HepG2 (cell line): ENCODE data around the gene SLC9B2. TPM values are rescaled to one million over a fixed set of nuclear protein-coding genes. Genes with fewer than 3 reads are reported as not detected.
A peak's percentile ranks its signal among the peaks of the same experiment; 100 is the strongest.

Experiments
- ATAC-seq: fragments of 200-7000 bp; cut with Tn5 transposase; 3 replicates; pipeline ENCODE4 v1.9.1; 2020; ENCODE audit warnings: mild to moderate bottlenecking, moderate library complexity
- BruUV-seq: library from RNA; stranded (reverse); fragments of 400-500 nt; replicated peaks from 2 replicates; lab custom pipeline; 2021; lab: Mats Ljungman, UMichigan
- CTCF ChIA-PET: fragments of 300-600 bp; formaldehyde crosslinking; extraction: SDS; loops from one replicate; lab custom pipeline; 2021; ENCODE audit warnings: low total read pairs, inconsistent platforms, low intra/inter-chr PET ratio; lab: Yijun Ruan, JAX
- POLR2A ChIA-PET: fragments of 350-600 bp; sonication (Branson Sonifier 250); formaldehyde crosslinking; loops from one replicate; lab custom pipeline; 2020; ENCODE audit warnings: antibody characterized with exemption, inconsistent platforms; lab: Yijun Ruan, JAX
- DNase-seq: peaks from one replicate; pipeline ENCODE4 v3.0.0-alpha.2; 2015; ENCODE audit warnings: low spot score
- FAIRE-seq: peaks from 3 replicates; lab custom pipeline; 2011; peaks lifted over from hg19 to GRCh38; lab: Jason Lieb, UNC
- H2AFZ ChIP-seq: one replicate; pipeline ENCODE4 v1.6.1; 2011; ENCODE audit warnings: low read length, inconsistent platforms
- H3K27ac ChIP-seq: fragments of 300-600 bp; 3 replicates; pipeline ENCODE4 v1.8.0; 2011; ENCODE audit warnings: mixed run types, mild to moderate bottlenecking, mixed read lengths, low read length, inconsistent platforms; ENCODE audit not compliant: insufficient read depth; ENCODE audit errors: extremely low read length
- H3K27me3 ChIP-seq, 2 experiments: fragments of 200-600 bp in 1 of 2; 2 replicates in 1 of 2; 3 replicates in 1 of 2; pipeline versions ENCODE4 v1.6.0 to v1.8.0; 2011; ENCODE audit warnings: low read length in 2 of 2, mild to moderate bottlenecking in 2 of 2, moderate library complexity in 2 of 2, inconsistent platforms in 1 of 2; ENCODE audit not compliant: insufficient read depth in 2 of 2, control insufficient read depth in 1 of 2
- H3K36me3 ChIP-seq, 2 experiments: fragments of 200-600 bp in 1 of 2; replicated peaks in 1 of 2; 2 replicates in 1 of 2; 3 replicates in 1 of 2; pipeline versions ENCODE4 v1.5.1 to v1.8.0; 2011; ENCODE audit warnings: low read length in 2 of 2, inconsistent platforms in 1 of 2; ENCODE audit not compliant: insufficient read depth in 2 of 2, control insufficient read depth in 1 of 2
- H3K4me1 ChIP-seq: 2 replicates; pipeline ENCODE4 v1.5.1; 2012; ENCODE audit warnings: low read length, inconsistent platforms; ENCODE audit not compliant: insufficient read depth
- H3K4me2 ChIP-seq: 2 replicates; pipeline ENCODE4 v1.6.0; 2011; ENCODE audit warnings: low read depth, low read length, inconsistent platforms
- H3K4me3 ChIP-seq, 3 experiments: fragments of 200-600 bp in 1 of 3; sonication (generic), shearing (Covaris generic) in 1 of 3; replicated peaks in 1 of 3; 2 replicates each; pipeline ENCODE4 v1.5.1; 2011 to 2016; ENCODE audit warnings: low read length in 3 of 3, inconsistent platforms in 2 of 3, low read depth in 2 of 3, mild to moderate bottlenecking in 2 of 3, control low read depth in 1 of 3, mixed read lengths in 1 of 3; ENCODE audit not compliant: insufficient read depth in 1 of 3
- H3K79me2 ChIP-seq: one replicate; pipeline ENCODE4 v1.6.1; 2011; ENCODE audit warnings: low read length, inconsistent platforms; ENCODE audit not compliant: insufficient read depth
- H3K9ac ChIP-seq: 2 replicates; pipeline ENCODE4 v1.6.0; 2011; ENCODE audit warnings: mild to moderate bottlenecking, low read depth, low read length, inconsistent platforms; ENCODE audit not compliant: insufficient read depth
- H3K9me3 ChIP-seq: 2 replicates; pipeline ENCODE4 v1.5.1; 2012; ENCODE audit warnings: mild to moderate bottlenecking, low read length
- H4K20me1 ChIP-seq: 2 replicates; pipeline ENCODE4 v1.6.0; 2011; ENCODE audit warnings: inconsistent platforms, mild to moderate bottlenecking, low read length, moderate library complexity; ENCODE audit not compliant: insufficient read depth
- ARID2 ChIP-seq: sonication (generic); formaldehyde crosslinking; IDR thresholded peaks from 2 replicates; pipeline ENCODE4 v1.8.1; 2022; ENCODE audit warnings: mild to moderate bottlenecking, missing genetic modification reagents, borderline replicate concordance
- ATF4 ChIP-seq, 2 experiments: fragments of 450-650 bp in 1 of 2; sonication (generic) in 1 of 2; formaldehyde crosslinking; IDR thresholded peaks; 2 replicates each; pipeline versions ENCODE4 v1.5.0 to v1.8.0; 2020 to 2022; ENCODE audit warnings: mild to moderate bottlenecking in 1 of 2, missing genetic modification reagents in 1 of 2
- ATF5 ChIP-seq: sonication (generic); formaldehyde crosslinking; IDR thresholded peaks from 2 replicates; pipeline ENCODE4 v1.4.0; 2020; ENCODE audit warnings: mild to moderate bottlenecking, low read depth, missing genetic modification reagents
- CEBPG ChIP-seq: IDR thresholded peaks from 2 replicates; pipeline ENCODE4 v1.6.1; 2016
- MAFF ChIP-seq: IDR thresholded peaks from 2 replicates; pipeline ENCODE4 v1.6.1; 2011; ENCODE audit warnings: low read depth, low read length, improper control_type of control experiment
- MAFK ChIP-seq, 2 experiments: IDR thresholded peaks in 1 of 2; conservative IDR thresholded peaks in 1 of 2; 2 replicates each; pipeline ENCODE4 v1.6.1; 2011; ENCODE audit warnings: improper control_type of control experiment in 2 of 2, low read length in 2 of 2
- MIER3 ChIP-seq: IDR thresholded peaks from 2 replicates; pipeline ENCODE4 v1.6.1; 2016; ENCODE audit warnings: missing compliant biosample characterization, borderline replicate concordance
- MTERF4 ChIP-seq: sonication (generic); formaldehyde crosslinking; IDR thresholded peaks from 2 replicates; pipeline ENCODE4 v1.8.0; 2023; ENCODE audit warnings: mild to moderate bottlenecking, missing genetic modification reagents
- MZF1 ChIP-seq: sonication (generic); formaldehyde crosslinking; IDR thresholded peaks from 2 replicates; pipeline ENCODE4 v1.8.1; 2023; ENCODE audit warnings: mild to moderate bottlenecking, missing genetic modification reagents, borderline replicate concordance
- SIX1 ChIP-seq: sonication (generic); formaldehyde crosslinking; IDR thresholded peaks from 2 replicates; pipeline ENCODE4 v1.4.0; 2020; ENCODE audit warnings: missing genetic modification reagents, borderline replicate concordance
- ZNF335 ChIP-seq: sonication (generic); formaldehyde crosslinking; IDR thresholded peaks from 2 replicates; pipeline ENCODE4 v1.4.0; 2020; ENCODE audit warnings: missing genetic modification reagents
- ZNF549 ChIP-seq: sonication (generic); formaldehyde crosslinking; IDR thresholded peaks from 2 replicates; pipeline ENCODE4 v1.5.0; 2020; ENCODE audit warnings: missing genetic modification reagents
- ZNF646 ChIP-seq: sonication (generic); formaldehyde crosslinking; IDR thresholded peaks from 2 replicates; pipeline ENCODE4 v1.9.0; 2021; ENCODE audit warnings: mild to moderate bottlenecking, missing genetic modification reagents
- ZNF678 ChIP-seq: sonication (generic); formaldehyde crosslinking; IDR thresholded peaks from 2 replicates; pipeline ENCODE4 v1.4.0; 2020; ENCODE audit warnings: mild to moderate bottlenecking, missing genetic modification reagents
- ZNF7 ChIP-seq: IDR thresholded peaks from 2 replicates; pipeline ENCODE4 v1.6.1; 2016; ENCODE audit warnings: missing biosample characterization, missing genetic modification reagents
- ZZZ3 ChIP-seq: sonication (generic); formaldehyde crosslinking; IDR thresholded peaks from 2 replicates; pipeline ENCODE4 v1.4.0; 2020; ENCODE audit warnings: missing genetic modification reagents, mild to moderate bottlenecking, borderline replicate concordance
- WGBS: methylation state at CpG from one replicate; pipeline ENCODE4 v1.1.6; 2017; ENCODE audit warnings: low lambda C conversion rate; 5-methylcytosine and 5-hydroxymethylcytosine counted together
- in situ Hi-C: cut with HindIII; loops from 2 replicates; pipeline ENCODE4 v1.10.0; 2017; ENCODE audit warnings: low pct_unique_long_range_greater_than_20kb; ENCODE audit not compliant: extremely low pct_ligation_motif_present
- intact Hi-C: fragments of 100-400 bp; cut with micrococcal nuclease; formaldehyde crosslinking; loops from one replicate; pipeline ENCODE4 v1.10.0; 2022; ENCODE audit not compliant: unreplicated experiment
- polyA plus RNA-seq, 8 experiments: library from polyadenylated mRNA; depleted of rRNA in 3 of 8; stranded (reverse) in 7 of 8; unstranded in 1 of 8; fragments of >200 nt; fragmentation: Illumina TruSeq in 4 of 8; extraction: Trizol in 4 of 8; gene quantifications; 2 replicates each; pipeline versions ENCODE4 v1.2.1 to v1.2.3, GENCODE V29; 2011 to 2016; ENCODE audit warnings: low read depth in 4 of 8, missing spikeins in 1 of 8, mixed read lengths in 1 of 8; ENCODE audit not compliant: insufficient read depth in 1 of 8
- total RNA-seq, 5 experiments: library from RNA; depleted of rRNA; stranded (reverse); fragments of >200 nt; fragmentation: Illumina TruSeq; extraction: Trizol; gene quantifications; 2 replicates each; pipeline ENCODE4 v1.2.3, GENCODE V29; 2016; ENCODE audit warnings: low read depth in 1 of 5

Gene SLC9B2
- total and polyA plus RNA-seq, 2 of the 13 experiments (the other 11 are each of a cell fraction or from before 2014, with no cell fraction given), result 23.5 to 38.5 TPM

GRCh38 chr4:103024996-103025395, 51.6 kb downstream of the SLC9B2 start:
- intact Hi-C loops, result no loop called here
- Histone ChIP-seq H3K4me3 (no peak overlapping the region), H3K27me3 (no peaks in the 10 kb centered on the region), H3K36me3 (peaks cover 1 to 19% of the 10 kb centered on the region in 2 experiments; a peak in 3 of 5 replicates), H3K9ac (no peak overlapping the region), H3K4me1 (no peaks in the 10 kb centered on the region), H3K27ac (no peak overlapping the region), H4K20me1 (no peaks in the 10 kb centered on the region), H3K79me2 (no peaks in the 10 kb centered on the region), H3K4me2 (no peak overlapping the region), H2AFZ (no peak overlapping the region), H3K9me3 (no peaks in the 10 kb centered on the region)
- POLR2A ChIA-PET, result no interaction called here
- 98% methylated on average over 3 of the region's 3 CpGs for WGBS
- FAIRE-seq, result no peak
- BruUV-seq, result no TSS peak
- in situ Hi-C loops, result no loop called here
- TF ChIP-seq ARID2 (CRISPR knock-in tag) (no peak), CEBPG (no peak), ZNF7 (CRISPR knock-in tag) (no peak), ATF5 (no peak), ZNF678 (no peak), MTERF4 (CRISPR knock-in tag) (no peak), ZZZ3 (CRISPR knock-in tag) (no peak), MAFF (0 out of 2 replicates have a peak, but pooled peaks have one; percentile 20), MZF1 (CRISPR knock-in tag) (no peak), ZNF549 (no peak), ZNF335 (CRISPR knock-in tag) (no peak), ZNF646 (CRISPR knock-in tag) (no peak), MIER3 (CRISPR knock-in tag) (no peak), ATF4 (CRISPR knock-in tag; IDR thresholded peaks at IDR 0.05) (no peak), SIX1 (CRISPR knock-in tag) (no peak), MAFK (conservative IDR thresholded peaks at IDR 0.05 in 1 of 2, IDR thresholded peaks at IDR 0.05 in 1 of 2; ENCODE audit: low read length in 2 of 2) (peak; percentile 35 to 56; a peak in 3 of 4 replicates)
- CTCF ChIA-PET, result no interaction called here
- ATAC-seq, result no peak
- DNase-seq, result no peak
